IMR-90 (cell line): ENCODE data around the gene CHD2. TPM values are rescaled to one million over a fixed set of nuclear protein-coding genes. Genes with fewer than 3 reads are reported as not detected.

Experiments used
- ATAC-seq: fragments of 200-7000 bp; cut with Tn5 transposase; 2 replicates; pipeline ENCODE4 v1.9.1; 2020; ENCODE audit warnings: low read depth, mild to moderate bottlenecking, moderate library complexity
- BruUV-seq: library from RNA; stranded (reverse); fragments of 400-500 nt; replicated peaks from 2 replicates; lab custom pipeline; 2021; lab: Mats Ljungman, UMichigan
- CTCF ChIA-PET: fragments of 300-600 bp; formaldehyde crosslinking; extraction: SDS; loops from one replicate; lab custom pipeline; 2021; ENCODE audit warnings: antibody characterized with exemption; lab: Yijun Ruan, JAX
- POLR2A ChIA-PET: fragments of 300-600 bp; sonication (Branson Sonifier 250); formaldehyde crosslinking; loops from one replicate; lab custom pipeline; 2022; ENCODE audit warnings: antibody characterized with exemption; ENCODE audit not compliant: unreplicated experiment; lab: Charles Lee
- DNase-seq: peaks from one replicate; pipeline ENCODE4 v3.0.0; 2013
- H2AFZ ChIP-seq: replicated peaks from 2 replicates; pipeline ENCODE3; 2013; ENCODE audit warnings: low read length, mild to moderate bottlenecking; ENCODE audit not compliant: poor library complexity
- H2AK5ac ChIP-seq: 2 replicates; pipeline ENCODE4 v1.6.1; 2013; ENCODE audit warnings: low read depth, low read length, inconsistent platforms
- H2AK9ac ChIP-seq: replicated peaks from 2 replicates; pipeline ENCODE3; 2013; ENCODE audit warnings: mild to moderate bottlenecking, low read depth, low read length, moderate library complexity; ENCODE audit not compliant: poor library complexity
- H2BK120ac ChIP-seq: 2 replicates; pipeline ENCODE4 v1.6.1; 2013; ENCODE audit warnings: low read depth, low read length, inconsistent platforms
- H2BK15ac ChIP-seq: 3 replicates; pipeline ENCODE4 v1.6.1; 2013; ENCODE audit warnings: low read depth, low read length, inconsistent platforms
- H2BK20ac ChIP-seq: 2 replicates; pipeline ENCODE4 v1.6.1; 2013; ENCODE audit warnings: low read depth, mild to moderate bottlenecking, inconsistent platforms, low read length, moderate library complexity
- H2BK5ac ChIP-seq: 2 replicates; pipeline ENCODE4 v1.6.1; 2013; ENCODE audit warnings: mild to moderate bottlenecking, low read depth, low read length, inconsistent platforms; ENCODE audit not compliant: poor library complexity, severe bottlenecking
- H3K14ac ChIP-seq: replicated peaks from 2 replicates; pipeline ENCODE4 v1.6.1; 2013; ENCODE audit warnings: low read depth, low read length, inconsistent platforms
- H3K18ac ChIP-seq: 2 replicates; pipeline ENCODE4 v1.6.1; 2013; ENCODE audit warnings: low read depth, low read length, control low read depth
- H3K23ac ChIP-seq: 2 replicates; pipeline ENCODE4 v1.6.1; 2013; ENCODE audit warnings: low read depth, low read length, inconsistent platforms
- H3K27ac ChIP-seq: 2 replicates; pipeline ENCODE4 v1.5.1; 2013; ENCODE audit warnings: mild to moderate bottlenecking, control low read depth, low read length; ENCODE audit not compliant: insufficient read depth
- H3K27me3 ChIP-seq: 2 replicates; pipeline ENCODE4 v1.6.1; 2013; ENCODE audit warnings: low read length; ENCODE audit not compliant: control insufficient read depth, insufficient read depth
- H3K36me3 ChIP-seq: 2 replicates; pipeline ENCODE4 v1.6.1; 2013; ENCODE audit warnings: low read length, mixed read lengths; ENCODE audit not compliant: control insufficient read depth, insufficient read depth
- H3K4ac ChIP-seq: 2 replicates; pipeline ENCODE4 v1.6.1; 2013; ENCODE audit warnings: low read depth, low read length, inconsistent platforms
- H3K4me1 ChIP-seq: 2 replicates; pipeline ENCODE4 v1.6.1; 2013; ENCODE audit warnings: low read length, mixed read lengths; ENCODE audit not compliant: control insufficient read depth, insufficient read depth
- H3K4me2 ChIP-seq: 2 replicates; pipeline ENCODE4 v1.6.1; 2013; ENCODE audit warnings: low read depth, mild to moderate bottlenecking, control low read depth, low read length, moderate library complexity
- H3K4me3 ChIP-seq: 2 replicates; pipeline ENCODE4 v1.5.1; 2013; ENCODE audit warnings: low read depth, mild to moderate bottlenecking, control low read depth, low read length, moderate library complexity; ENCODE audit not compliant: insufficient read depth
- H3K56ac ChIP-seq: 2 replicates; pipeline ENCODE4 v1.6.1; 2013; ENCODE audit warnings: low read length, inconsistent platforms; ENCODE audit not compliant: insufficient read depth; ENCODE audit errors: extremely low read depth
- H3K79me1 ChIP-seq, 2 experiments: 2 replicates each; pipeline ENCODE4 v1.6.1; 2013; ENCODE audit warnings: low read length in 2 of 2, inconsistent platforms in 1 of 2, low read depth in 1 of 2
- H3K9ac ChIP-seq: 2 replicates; pipeline ENCODE4 v1.6.1; 2013; ENCODE audit warnings: low read depth, low read length, control low read depth
- H3K9me1 ChIP-seq: 2 replicates; pipeline ENCODE4 v1.6.1; 2013; ENCODE audit warnings: low read length, inconsistent platforms; ENCODE audit not compliant: insufficient read depth
- H3K9me3 ChIP-seq: 2 replicates; pipeline ENCODE4 v1.6.1; 2013; ENCODE audit warnings: low read length; ENCODE audit not compliant: control insufficient read depth, insufficient read depth
- H4K20me1 ChIP-seq: 2 replicates; pipeline ENCODE4 v1.6.1; 2013; ENCODE audit warnings: low read length, inconsistent platforms; ENCODE audit not compliant: insufficient read depth
- H4K5ac ChIP-seq: 2 replicates; pipeline ENCODE4 v1.6.1; 2013; ENCODE audit warnings: mild to moderate bottlenecking, low read depth, low read length, control low read depth
- H4K8ac ChIP-seq, 2 experiments: 2 replicates each; pipeline ENCODE4 v1.6.1; 2013; ENCODE audit warnings: low read depth in 2 of 2, low read length in 2 of 2, control low read depth in 1 of 2, inconsistent platforms in 1 of 2
- H4K91ac ChIP-seq: 2 replicates; pipeline ENCODE4 v1.6.1; 2013; ENCODE audit warnings: low read depth, low read length, inconsistent platforms; ENCODE audit not compliant: insufficient read depth
- MXI1 ChIP-seq: IDR thresholded peaks from 2 replicates; pipeline ENCODE4 v1.6.1; 2012; ENCODE audit warnings: low read depth, mild to moderate bottlenecking, low read length, moderate library complexity, borderline replicate concordance
- WGBS, 2 experiments: methylation state at CpG; one replicate each; pipeline versions ENCODE4 v1.1.5 to v1.1.7; 2013; ENCODE audit warnings: missing lambda C conversion rate in 2 of 2; ENCODE audit not compliant: insufficient read length in 1 of 2; ENCODE audit errors: extremely low coverage in 2 of 2; 5-methylcytosine and 5-hydroxymethylcytosine counted together
- dilution Hi-C: fragments of 300-500 bp; cut with HindIII; formaldehyde crosslinking; loops from one replicate; pipeline ENCODE4 v1.14.3; 2018; ENCODE audit warnings: low sequenced_read_pairs; ENCODE audit not compliant: unreplicated experiment
- in situ Hi-C: fragments of 300-500 bp; cut with MboI; formaldehyde crosslinking; loops from 3 replicates; pipeline ENCODE4 v1.14.3; 2019; ENCODE audit warnings: low sequenced_read_pairs, inconsistent platforms, mixed read lengths
- intact Hi-C: fragments of 100-400 bp; cut with micrococcal nuclease; formaldehyde crosslinking; loops from 2 replicates; pipeline ENCODE4 v1.10.0; 2022
- polyA plus RNA-seq, 3 experiments: library from polyadenylated mRNA; depleted of rRNA; stranded (reverse); fragments of >200 nt; gene quantifications; 2 replicates each; pipeline ENCODE4 v1.2.3, GENCODE V29; 2012; ENCODE audit warnings: low replicate concordance in 1 of 3
- total RNA-seq: library from RNA; depleted of rRNA; stranded (reverse); fragments of >200 nt; gene quantifications from 2 replicates; pipeline ENCODE4 v1.2.3, GENCODE V29; 2012

The CHD2 gene
- total and polyA plus RNA-seq, 2 of the 4 experiments (the other 2 are of a cell fraction): 44.9 to 64.7 TPM

DNA sequence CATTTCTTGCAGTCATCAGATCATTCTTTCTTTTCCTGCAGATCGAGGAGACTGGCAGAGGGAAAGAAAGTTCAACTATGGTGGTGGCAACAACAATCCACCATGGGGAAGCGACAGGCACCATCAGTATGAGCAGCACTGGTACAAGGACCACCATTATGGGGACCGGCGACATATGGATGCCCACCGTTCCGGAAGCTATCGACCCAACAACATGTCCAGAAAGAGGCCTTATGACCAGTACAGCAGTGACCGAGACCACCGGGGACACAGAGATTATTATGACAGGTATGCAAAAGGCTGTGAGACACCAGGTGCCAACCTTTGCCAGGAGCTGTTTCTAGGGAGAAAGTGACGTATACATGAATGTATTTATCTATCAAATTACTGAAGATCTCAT, 119.8 kb downstream of the CHD2 start:
- dilution Hi-C loops: no loop called here
- H3K9me3 ChIP-seq: no peaks in the 10 kb centered on the region
- H3K4me2 ChIP-seq: no peak overlapping the region
- peaks cover 18% of the 10 kb centered on the region; the same call in 1 of the 2 replicates for H4K20me1 ChIP-seq
- H4K8ac ChIP-seq: no peak overlapping the region
- H3K18ac ChIP-seq: no peak overlapping the region
- H3K36me3 ChIP-seq: peaks cover 57% of the 10 kb centered on the region
- no peak for TF ChIP-seq MXI1
- in situ Hi-C loops: loop anchor here (10.0 kb wide), 1 partner anchor 225 kb away; no protein-coding TSS in a partner anchor
- no peak for ATAC-seq
- no peak overlapping the region for H2AFZ ChIP-seq
- no peak overlapping the region for H2BK120ac ChIP-seq
- H2BK20ac ChIP-seq: no peak overlapping the region
- WGBS, 2 experiments: 100% methylated on average over 6 of the region's 10 CpGs; no CpG with 5 or more reads in 1 of the 2 experiments
- H3K4me3 ChIP-seq: no peak overlapping the region
- BruUV-seq: no TSS peak
- no peak overlapping the region for H3K23ac ChIP-seq
- peaks cover 10% of the 10 kb centered on the region; the same call in 1 of the 2 replicates for H3K9me1 ChIP-seq
- ChIA-PET POLR2A (no interaction called here), CTCF (interaction anchor here (1.4 kb wide), 1 partner anchor 1100 kb away, joined by 6 read pairs; no protein-coding TSS in a partner anchor)
- intact Hi-C loops: loop anchor here (5.0 kb wide), 1 partner anchor 38 kb away; no protein-coding TSS in a partner anchor
- H3K4me1 ChIP-seq: no peaks in the 10 kb centered on the region
- H3K14ac ChIP-seq: no peak overlapping the region
- H3K27me3 ChIP-seq: no peaks in the 10 kb centered on the region
- H4K91ac ChIP-seq: no peak overlapping the region
- DNase-seq: no peak
- H2BK15ac ChIP-seq: no peak overlapping the region
- H2AK9ac ChIP-seq: no peak overlapping the region
- no peak overlapping the region for H3K27ac ChIP-seq
- H3K56ac ChIP-seq: no peak overlapping the region
- no peak overlapping the region for H3K9ac ChIP-seq
- no peak overlapping the region for H3K4ac ChIP-seq
- no peak overlapping the region for H2AK5ac ChIP-seq
- no peak overlapping the region for H4K5ac ChIP-seq
- H2BK5ac ChIP-seq: no peak overlapping the region
- H3K79me1 ChIP-seq: peaks cover 32 to 41% of the 10 kb centered on the region in 2 experiments
